ENCODE measurements around the gene IFIT3. TPM values are rescaled to one million over a fixed set of nuclear protein-coding genes. Genes with fewer than 3 reads are reported as not detected.
A peak's percentile ranks its signal among the peaks of the same experiment; 100 is the strongest.

Gene IFIT3
- total RNA-seq, 4 donors from 2014 or later: 10.6 to 16.4 (median 13.7) TPM

GRCh38 chr10:89351780-89352597 lies 24.2 kb downstream of the IFIT3 start:
- Histone ChIP-seq H3K27ac (peak overlapping the region; percentile 1 to 83 (median 72)), H3K27me3 (no peaks in the 10 kb centered on the region), H3K4me1 (peaks cover 0 to 14% (median 7%) of the 10 kb centered on the region in 4 donors), H3K36me3 (no peaks in the 10 kb centered on the region), H3K4me3 (no peak overlapping the region), H3K9me3 (no peaks in the 10 kb centered on the region)
- peak in 1 of 3 donors; percentile 58 for DNase-seq
- TF ChIP-seq, protein P1, sequence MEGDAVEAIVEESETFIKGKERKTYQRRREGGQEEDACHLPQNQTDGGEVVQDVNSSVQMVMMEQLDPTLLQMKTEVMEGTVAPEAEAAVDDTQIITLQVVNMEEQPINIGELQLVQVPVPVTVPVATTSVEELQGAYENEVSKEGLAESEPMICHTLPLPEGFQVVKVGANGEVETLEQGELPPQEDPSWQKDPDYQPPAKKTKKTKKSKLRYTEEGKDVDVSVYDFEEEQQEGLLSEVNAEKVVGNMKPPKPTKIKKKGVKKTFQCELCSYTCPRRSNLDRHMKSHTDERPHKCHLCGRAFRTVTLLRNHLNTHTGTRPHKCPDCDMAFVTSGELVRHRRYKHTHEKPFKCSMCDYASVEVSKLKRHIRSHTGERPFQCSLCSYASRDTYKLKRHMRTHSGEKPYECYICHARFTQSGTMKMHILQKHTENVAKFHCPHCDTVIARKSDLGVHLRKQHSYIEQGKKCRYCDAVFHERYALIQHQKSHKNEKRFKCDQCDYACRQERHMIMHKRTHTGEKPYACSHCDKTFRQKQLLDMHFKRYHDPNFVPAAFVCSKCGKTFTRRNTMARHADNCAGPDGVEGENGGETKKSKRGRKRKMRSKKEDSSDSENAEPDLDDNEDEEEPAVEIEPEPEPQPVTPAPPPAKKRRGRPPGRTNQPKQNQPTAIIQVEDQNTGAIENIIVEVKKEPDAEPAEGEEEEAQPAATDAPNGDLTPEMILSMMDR (IDR thresholded peaks at IDR 0.05): no peak
- no peak for TF ChIP-seq POLR2A (IDR thresholded peaks at IDR 0.05)

GRCh38 chr10:89352802-89353201 lies 25.0 kb downstream of the IFIT3 start:
- TF ChIP-seq, protein P1 (IDR thresholded peaks at IDR 0.05): no peak
- no peak for TF ChIP-seq POLR2A (IDR thresholded peaks at IDR 0.05)
- Histone ChIP-seq H3K27me3 (no peaks in the 10 kb centered on the region), H3K27ac (no peak overlapping the region)

DNA sequence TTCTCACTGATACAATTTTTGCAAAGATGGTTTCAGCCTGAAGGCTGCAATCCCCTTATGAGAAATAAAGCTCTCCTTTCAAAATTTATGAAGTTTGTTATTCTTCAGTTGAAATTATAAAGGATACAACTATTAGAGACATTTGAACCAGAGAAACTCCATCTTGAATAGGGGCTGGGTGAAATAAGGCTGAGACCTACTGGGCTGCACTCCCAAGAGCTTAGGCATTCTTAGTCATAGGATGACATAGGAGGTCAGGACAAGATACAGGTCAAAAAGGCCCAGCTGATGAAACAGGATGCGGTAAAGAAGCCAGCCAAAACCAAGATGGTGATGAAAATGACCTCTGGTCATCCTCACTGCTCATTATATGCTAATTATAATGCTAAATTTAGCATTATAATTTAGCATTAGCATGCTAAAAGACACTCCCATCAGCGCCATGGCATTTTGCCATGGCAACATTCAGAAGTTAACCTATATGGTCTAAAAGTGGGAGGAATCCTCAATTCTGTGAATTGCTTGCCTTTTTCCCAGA lies 27.7 kb downstream of the IFIT3 start:
- H3K27ac ChIP-seq: no peak overlapping the region
- TF ChIP-seq, protein P1 (IDR thresholded peaks at IDR 0.05): no peak
- TF ChIP-seq POLR2A (IDR thresholded peaks at IDR 0.05): no peak
- no peak for DNase-seq
- H3K9me3 ChIP-seq: no peaks in the 10 kb centered on the region
- no peaks in the 10 kb centered on the region for H3K36me3 ChIP-seq
- peaks cover 0 to 11% (median 7%) of the 10 kb centered on the region in 4 donors for H3K4me1 ChIP-seq
- no peak overlapping the region for H3K4me3 ChIP-seq
- no peaks in the 10 kb centered on the region for H3K27me3 ChIP-seq

More at GRCh38 chr10:89352802-89353201, 25.0 kb downstream of the IFIT3 start:
- Histone ChIP-seq H3K36me3 (no peaks in the 10 kb centered on the region), H3K4me3 (no peak overlapping the region), H3K4me1 (peaks cover 0 to 14% (median 7%) of the 10 kb centered on the region in 4 donors), H3K9me3 (no peaks in the 10 kb centered on the region)
- no peak for DNase-seq

DNA sequence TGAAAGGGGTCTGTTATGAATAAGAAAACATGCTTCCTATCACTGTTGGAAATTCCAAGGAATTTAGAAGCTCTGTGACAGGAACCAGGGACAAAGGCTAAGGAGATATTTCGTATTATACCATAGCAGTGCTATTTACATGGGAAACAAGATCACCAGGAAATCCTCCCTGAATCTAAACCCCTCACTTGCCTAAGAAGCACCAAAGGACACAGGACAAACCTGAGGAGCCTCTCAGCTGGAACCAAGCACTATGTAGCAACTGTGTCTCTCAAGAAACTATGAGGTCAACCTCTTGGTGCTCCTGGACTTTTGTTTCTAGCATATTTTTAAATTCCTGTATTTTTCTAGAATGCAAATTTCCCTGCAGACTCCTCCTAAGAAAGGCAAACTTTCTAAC lies 29.3 kb downstream of the IFIT3 start:
- Histone ChIP-seq H3K9me3 (no peaks in the 10 kb centered on the region), H3K27ac (no peak overlapping the region), H3K4me3 (no peak overlapping the region), H3K4me1 (no peaks in the 10 kb centered on the region), H3K36me3 (no peaks in the 10 kb centered on the region), H3K27me3 (no peaks in the 10 kb centered on the region)
- no peak for TF ChIP-seq POLR2A (IDR thresholded peaks at IDR 0.05)
- TF ChIP-seq, protein P1 (IDR thresholded peaks at IDR 0.05): no peak
- no peak for DNase-seq

GRCh38 chr10:89357975-89358374 lies 30.2 kb downstream of the IFIT3 start:
- Histone ChIP-seq H3K27me3 (no peaks in the 10 kb centered on the region), H3K36me3 (no peaks in the 10 kb centered on the region), H3K4me1 (no peaks in the 10 kb centered on the region), H3K4me3 (no peak overlapping the region), H3K9me3 (no peaks in the 10 kb centered on the region), H3K27ac (no peak overlapping the region)
- no peak for DNase-seq
- TF ChIP-seq POLR2A (IDR thresholded peaks at IDR 0.05): no peak
- TF ChIP-seq, protein P1 (IDR thresholded peaks at IDR 0.05): no peak
